ENCODE measurements around the gene ENPP3.

Gene ENPP3

GRCh38 chr6:131765081-131765803, 128.1 kb downstream of the ENPP3 start:
- TF ChIP-seq POLR2A (IDR thresholded peaks at IDR 0.05; ENCODE audit: low read depth, low read length) = no peak
- DNase-seq (ENCODE audit: insufficient read length, low spot score) = no peak
- FAIRE-seq = no peak

- DNase-seq (ENCODE audit: insufficient read length, low spot score) (no peak), FAIRE-seq (no peak)
- no peak for TF ChIP-seq POLR2A (IDR thresholded peaks at IDR 0.05; ENCODE audit: low read depth, low read length)
Observed at GRCh38 chr6:131765804-131766135, 128.7 kb downstream of the ENPP3 start.

GRCh38 chr6:131766631-131767030, 129.5 kb downstream of the ENPP3 start:
- FAIRE-seq = no peak
- no peak for DNase-seq (ENCODE audit: insufficient read length, low spot score)
- TF ChIP-seq POLR2A (IDR thresholded peaks at IDR 0.05; ENCODE audit: low read depth, low read length) = no peak

- no peak for FAIRE-seq
Observed at GRCh38 chr6:131768964-131769363, 131.9 kb downstream of the ENPP3 start.

GRCh38 chr6:131769385-131770141, 132.5 kb downstream of the ENPP3 start:
- FAIRE-seq (no peak), DNase-seq (ENCODE audit: insufficient read length, low spot score) (no peak)
- TF ChIP-seq POLR2A (IDR thresholded peaks at IDR 0.05; ENCODE audit: low read depth, low read length) = no peak

More at GRCh38 chr6:131768964-131769363, 131.9 kb downstream of the ENPP3 start:
- DNase-seq (ENCODE audit: insufficient read length, low spot score) = no peak
- TF ChIP-seq POLR2A (IDR thresholded peaks at IDR 0.05; ENCODE audit: low read depth, low read length) = no peak

GRCh38 chr6:131770776-131771175, 133.7 kb downstream of the ENPP3 start:
- FAIRE-seq = no peak
- TF ChIP-seq POLR2A (IDR thresholded peaks at IDR 0.05; ENCODE audit: low read depth, low read length) = no peak
- DNase-seq (ENCODE audit: insufficient read length, low spot score) = no peak

- no peak for TF ChIP-seq POLR2A (IDR thresholded peaks at IDR 0.05; ENCODE audit: low read depth, low read length)
- DNase-seq (ENCODE audit: insufficient read length, low spot score) = no peak
- no peak for FAIRE-seq
Observed at GRCh38 chr6:131773284-131773950, 136.3 kb downstream of the ENPP3 start.

GRCh38 chr6:131775886-131776285, 138.8 kb downstream of the ENPP3 start:
- DNase-seq (ENCODE audit: insufficient read length, low spot score) (no peak), FAIRE-seq (no peak)
- TF ChIP-seq POLR2A (IDR thresholded peaks at IDR 0.05; ENCODE audit: low read depth, low read length) = no peak

- no peak for DNase-seq (ENCODE audit: insufficient read length, low spot score)
- no peak for TF ChIP-seq POLR2A (IDR thresholded peaks at IDR 0.05; ENCODE audit: low read depth, low read length)
- FAIRE-seq = no peak
Observed at GRCh38 chr6:131776985-131777384, 139.9 kb downstream of the ENPP3 start.

GRCh38 chr6:131778169-131778568, 141.1 kb downstream of the ENPP3 start:
- no peak for FAIRE-seq
- TF ChIP-seq POLR2A (IDR thresholded peaks at IDR 0.05; ENCODE audit: low read depth, low read length) = no peak
- DNase-seq (ENCODE audit: insufficient read length, low spot score) = no peak

- DNase-seq (ENCODE audit: insufficient read length, low spot score) (no peak), FAIRE-seq (no peak)
- TF ChIP-seq POLR2A (IDR thresholded peaks at IDR 0.05; ENCODE audit: low read depth, low read length) = no peak
Observed at GRCh38 chr6:131779304-131779703, 142.2 kb downstream of the ENPP3 start.

GRCh38 chr6:131780600-131780999, 143.5 kb downstream of the ENPP3 start:
- FAIRE-seq (no peak), DNase-seq (ENCODE audit: insufficient read length, low spot score) (no peak)
- TF ChIP-seq POLR2A (IDR thresholded peaks at IDR 0.05; ENCODE audit: low read depth, low read length) = no peak

GRCh38 chr6:131781687-131782086, 144.6 kb downstream of the ENPP3 start:
- no peak for DNase-seq (ENCODE audit: insufficient read length, low spot score)
- no peak for TF ChIP-seq POLR2A (IDR thresholded peaks at IDR 0.05; ENCODE audit: low read depth, low read length)
- no peak for FAIRE-seq

GRCh38 chr6:131782764-131783163, 145.7 kb downstream of the ENPP3 start:
- TF ChIP-seq POLR2A (IDR thresholded peaks at IDR 0.05; ENCODE audit: low read depth, low read length) = no peak
- DNase-seq (ENCODE audit: insufficient read length, low spot score) (no peak), FAIRE-seq (no peak)

Measured in H54 (cell line).